ENCODE results near the gene CHST9.
"Not testable (repeated sequence)": the region's sequence is repeated elsewhere in the genome, so short reads cannot be mapped to it uniquely, and the experiment has no call there.

The CHST9 gene

GRCh38 chr18:27165412-27165811 is 19.7 kb downstream of the CHST9 start:
- DNase-seq = no peak

- no peak for DNase-seq
Observed at GRCh38 chr18:27164905-27165304, 20.2 kb downstream of the CHST9 start.

GRCh38 chr18:27163197-27163716 is 21.9 kb downstream of the CHST9 start:
- not testable (repeated sequence) for DNase-seq

GRCh38 chr18:27149240-27149639 is 35.9 kb downstream of the CHST9 start:
- not testable (repeated sequence) for DNase-seq

- DNase-seq = no peak
Observed at GRCh38 chr18:27144672-27145071, 40.4 kb downstream of the CHST9 start.

GRCh38 chr18:27143580-27144287 is 41.4 kb downstream of the CHST9 start:
- no peak for DNase-seq

GRCh38 chr18:27142891-27143290 is 42.2 kb downstream of the CHST9 start:
- no peak for DNase-seq

- DNase-seq = no peak
Observed at GRCh38 chr18:27141876-27142275, 43.2 kb downstream of the CHST9 start.

GRCh38 chr18:27138079-27138478 is 47.0 kb downstream of the CHST9 start:
- DNase-seq = no peak

GRCh38 chr18:27136208-27136535 is 48.9 kb downstream of the CHST9 start:
- no peak for DNase-seq

GRCh38 chr18:27135504-27136207 is 49.5 kb downstream of the CHST9 start:
- no peak for DNase-seq

GRCh38 chr18:27130065-27130630 is 55.0 kb downstream of the CHST9 start:
- no peak for DNase-seq

- DNase-seq = no peak
Observed at GRCh38 chr18:27124196-27124595, 60.9 kb downstream of the CHST9 start.

GRCh38 chr18:27121108-27121507 is 64.0 kb downstream of the CHST9 start:
- no peak for DNase-seq

GRCh38 chr18:27120246-27120645 is 64.9 kb downstream of the CHST9 start:
- no peak for DNase-seq

GRCh38 chr18:27118973-27119372 is 66.1 kb downstream of the CHST9 start:
- DNase-seq = no peak

- DNase-seq = no peak
Observed at GRCh38 chr18:27114842-27115241, 70.3 kb downstream of the CHST9 start.

GRCh38 chr18:27113358-27113757 is 71.8 kb downstream of the CHST9 start:
- no peak for DNase-seq

- peak; percentile 35 for DNase-seq
Observed at GRCh38 chr18:27110319-27110718, 74.8 kb downstream of the CHST9 start.

GRCh38 chr18:27109451-27109850 is 75.7 kb downstream of the CHST9 start:
- DNase-seq = peak; percentile 90

- DNase-seq = no peak
Observed at GRCh38 chr18:27108842-27109241, 76.3 kb downstream of the CHST9 start.

- DNase-seq = no peak
Observed at GRCh38 chr18:27104743-27105142, 80.4 kb downstream of the CHST9 start.

- DNase-seq = no peak
Observed at GRCh38 chr18:27094621-27095020, 90.5 kb downstream of the CHST9 start.

- not testable (repeated sequence) for DNase-seq
Observed at GRCh38 chr18:27093290-27093689, 91.8 kb downstream of the CHST9 start.

Measured in NCI-H1694 treated with DMSO at 0.1 percent for 48 hours (cell line).